H1 (cell line): Measurements from ENCODE around the gene TBC1D4. TPM values are rescaled to one million over a fixed set of nuclear protein-coding genes. Genes with fewer than 3 reads are reported as not detected.

Experiments used
- NRF1 ChIP-seq: IDR thresholded peaks from 2 replicates; pipeline ENCODE4 v1.6.1; 2011; ENCODE audit warnings: mild to moderate bottlenecking, low read depth, low read length, improper control_type of control experiment
- polyA plus RNA-seq, 7 experiments: library from polyadenylated mRNA; depleted of rRNA in 3 of 7; stranded (reverse) in 5 of 7; unstranded in 2 of 7; fragments of >200 nt in 5 of 7; fragments of 200-250 nt in 2 of 7; gene quantifications; 1 replicate in 5 of 7; 2 replicates in 1 of 7; 4 replicates in 1 of 7; pipeline versions ENCODE4 v1.2.1 to v1.2.3, GENCODE V29; 2011 to 2013; ENCODE audit warnings: missing spikeins in 2 of 7, mixed read lengths in 2 of 7
- total RNA-seq: library from RNA; stranded (reverse); fragmentation: NEBNext Ultra II Directional; extraction: Animal tissue kit (Norgen Biotek cat#: 25700); gene quantifications from 2 replicates; pipeline ENCODE4 v1.2.1, GENCODE V29; 2021

The TBC1D4 gene
- total and polyA plus RNA-seq, 2 of the 8 experiments (the other 6 are each of a cell fraction or from before 2014, with no cell fraction given) = 16.7 to 39.0 TPM

DNA sequence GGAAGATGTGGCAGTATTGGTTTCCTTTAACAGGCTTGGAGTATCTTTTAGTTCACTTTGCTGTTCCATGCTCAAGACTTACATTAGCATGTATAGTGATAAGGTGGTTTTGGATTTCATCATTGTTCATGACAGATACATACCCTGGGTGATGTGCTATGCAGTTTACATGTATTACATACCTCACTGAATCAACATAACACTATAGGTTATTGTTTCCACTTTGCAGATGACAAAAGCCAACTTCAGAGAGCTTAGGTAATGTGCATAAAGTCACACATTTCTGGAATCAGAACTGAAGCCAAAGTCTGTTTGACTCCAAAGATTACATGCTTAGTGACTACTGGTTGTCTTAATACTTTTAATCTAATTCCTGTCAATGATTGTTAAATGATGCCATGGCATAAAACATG lies 48.6 kb upstream of the TBC1D4 start (continued):
- no peak for TF ChIP-seq NRF1
